GM12878 (cell line): ENCODE measurements around the gene CXXC1.

Source experiments
- CEBPZ ChIP-seq: fragments of 150-350 bp; IDR thresholded peaks from 2 replicates; pipeline ENCODE4 v1.6.1; 2016; ENCODE audit warnings: low read depth, low read length
- CTCF ChIP-seq, 3 experiments: IDR thresholded peaks in 2 of 3; conservative IDR thresholded peaks in 1 of 3; 2 replicates each; pipeline ENCODE4 v1.5.1; 2011; ENCODE audit warnings: low read depth in 3 of 3, low read length in 3 of 3, mild to moderate bottlenecking in 3 of 3, control low read depth in 2 of 3, moderate library complexity in 2 of 3, inconsistent platforms in 1 of 3, mixed read lengths in 1 of 3; ENCODE audit not compliant: control insufficient read depth in 2 of 3, insufficient read depth in 1 of 3; ENCODE audit errors: extremely low read depth in 1 of 3
- EGR1 ChIP-seq, 2 experiments: IDR thresholded peaks; 1 replicate in 1 of 2; 2 replicates in 1 of 2; pipeline ENCODE4 v1.6.1; 2011 to 2012; ENCODE audit warnings: low read depth in 2 of 2, low read length in 2 of 2, borderline replicate concordance in 1 of 2, mild to moderate bottlenecking in 1 of 2, moderate library complexity in 1 of 2
- EZH2 ChIP-seq: IDR thresholded peaks from 2 replicates; pipeline ENCODE4 v1.6.1; 2012; ENCODE audit warnings: low read depth, mild to moderate bottlenecking, control low read depth, inconsistent platforms, low read length, borderline replicate concordance; ENCODE audit not compliant: control insufficient read depth
- FOXK2 ChIP-seq: fragments of 450-650 bp; IDR thresholded peaks from 2 replicates; pipeline ENCODE4 v1.6.1; 2017; ENCODE audit warnings: mild to moderate bottlenecking, moderate library complexity
- GABPA ChIP-seq: IDR thresholded peaks from 2 replicates; pipeline ENCODE4 v1.6.1; 2014; ENCODE audit warnings: antibody characterized with exemption, low read depth, mild to moderate bottlenecking, inconsistent platforms
- NFYA ChIP-seq: IDR thresholded peaks from 2 replicates; pipeline ENCODE4 v1.6.1; 2011; ENCODE audit warnings: low read depth, mild to moderate bottlenecking, low read length, improper control_type of control experiment, borderline replicate concordance
- POLR2AphosphoS5 ChIP-seq: IDR thresholded peaks from 2 replicates; pipeline ENCODE4 v1.6.1; 2011; ENCODE audit warnings: mild to moderate bottlenecking, low read length, inconsistent platforms
- REST ChIP-seq: IDR thresholded peaks from 2 replicates; pipeline ENCODE4 v1.6.1; 2012; ENCODE audit warnings: mild to moderate bottlenecking, low read depth, low read length
- ZNF24 ChIP-seq: fragments of 450-650 bp; IDR thresholded peaks from 2 replicates; pipeline ENCODE4 v1.6.1; 2017; ENCODE audit warnings: antibody characterized with exemption, mild to moderate bottlenecking

- TF ChIP-seq CEBPZ (no peak), ZNF24 (no peak), CTCF (IDR thresholded peaks at IDR 0.05 in 2 of 3, conservative IDR thresholded peaks at IDR 0.05 in 1 of 3; ENCODE audit: control insufficient read depth in 2 of 3, extremely low read depth in 1 of 3, insufficient read depth in 1 of 3, low read depth in 3 of 3, low read length in 3 of 3) (no peak), FOXK2 (no peak), GABPA (peak; percentile 86), NFYA (no peak), EZH2 (no peak), REST (no peak), EGR1 (IDR thresholded peaks at IDR 0.05; ENCODE audit: borderline replicate concordance in 1 of 2, low read depth in 2 of 2, low read length in 2 of 2) (no peak), POLR2AphosphoS5 (no peak)
Observed at GRCh38 chr18:50297621-50298442, 10.3 kb upstream of the CXXC1 start.
